ENCODE data around the gene TIMM8B.
A peak's percentile ranks its signal among the peaks of the same experiment; 100 is the strongest.

DNA sequence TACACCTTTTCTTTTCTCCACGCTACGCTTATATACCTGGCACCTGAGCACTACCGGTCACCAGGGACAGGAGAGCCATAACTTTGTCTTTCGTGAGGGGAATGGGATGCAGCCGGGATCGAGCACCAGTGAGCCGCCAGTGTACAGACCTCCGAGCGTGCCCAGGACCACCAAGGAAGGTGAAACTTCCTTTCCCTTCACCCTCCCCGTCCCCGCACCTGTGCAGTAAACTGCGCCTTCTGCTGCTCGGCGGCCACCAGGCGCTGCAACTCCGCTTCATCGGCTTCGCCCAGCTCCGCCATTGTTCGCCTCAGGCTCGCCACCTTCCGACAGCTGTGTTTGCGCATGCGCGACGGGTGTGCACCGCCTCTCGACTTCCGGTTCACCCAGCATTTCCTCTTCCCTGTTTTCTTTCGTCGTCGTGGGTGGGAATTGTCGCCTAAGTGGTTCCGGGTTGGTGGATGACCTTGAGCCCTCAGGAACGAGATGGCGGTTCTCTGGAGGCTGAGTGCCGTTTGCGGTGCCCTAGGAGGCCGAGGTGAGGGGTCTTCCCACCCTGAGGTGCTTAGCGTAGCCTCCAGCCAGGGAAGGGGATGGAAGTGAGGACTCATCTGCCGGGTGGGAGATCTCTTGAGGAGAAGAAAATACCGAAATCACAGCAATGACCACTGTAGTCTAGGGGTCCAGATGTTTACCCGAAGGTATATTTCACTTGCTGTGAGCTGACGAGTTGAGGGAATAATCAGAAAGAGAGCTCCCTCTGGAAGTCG lies at the start of gene TIMM8B, which contains the start of gene SDHD:
- TF ChIP-seq ZNF48 (tag by site-specific recombination; IDR thresholded peaks at IDR 0.05) (no peak), ZNF121 (tag by site-specific recombination; IDR thresholded peaks at IDR 0.05) (no peak), HOXA7 (CRISPR knock-in tag; IDR thresholded peaks at IDR 0.05; ENCODE audit: borderline replicate concordance) (no peak), CTCF (tag by site-specific recombination; IDR thresholded peaks at IDR 0.05) (peak; percentile 92), ZNF785 (tag by site-specific recombination; IDR thresholded peaks at IDR 0.05) (no peak), ZBTB7A (tag by site-specific recombination; IDR thresholded peaks at IDR 0.05; ENCODE audit: low read depth) (no peak), GLIS2 (tag by site-specific recombination; IDR thresholded peaks at IDR 0.05) (peak; percentile 69; the same call in 1 of the 2 replicates), TCF7L2 (IDR thresholded peaks at IDR 0.05; ENCODE audit: borderline replicate concordance, low read depth, low read length) (no peak), ZNF670 (tag by site-specific recombination; IDR thresholded peaks at IDR 0.05; ENCODE audit: low read depth) (no peak), ATF2 (tag by site-specific recombination; IDR thresholded peaks at IDR 0.05; ENCODE audit: low read depth) (no peak), ZNF623 (tag by site-specific recombination; IDR thresholded peaks at IDR 0.05) (no peak), ZNF423 (tag by site-specific recombination; IDR thresholded peaks at IDR 0.05) (peak; percentile 55; the same call in 1 of the 2 replicates)
- TF ChIP-seq, protein P1, sequence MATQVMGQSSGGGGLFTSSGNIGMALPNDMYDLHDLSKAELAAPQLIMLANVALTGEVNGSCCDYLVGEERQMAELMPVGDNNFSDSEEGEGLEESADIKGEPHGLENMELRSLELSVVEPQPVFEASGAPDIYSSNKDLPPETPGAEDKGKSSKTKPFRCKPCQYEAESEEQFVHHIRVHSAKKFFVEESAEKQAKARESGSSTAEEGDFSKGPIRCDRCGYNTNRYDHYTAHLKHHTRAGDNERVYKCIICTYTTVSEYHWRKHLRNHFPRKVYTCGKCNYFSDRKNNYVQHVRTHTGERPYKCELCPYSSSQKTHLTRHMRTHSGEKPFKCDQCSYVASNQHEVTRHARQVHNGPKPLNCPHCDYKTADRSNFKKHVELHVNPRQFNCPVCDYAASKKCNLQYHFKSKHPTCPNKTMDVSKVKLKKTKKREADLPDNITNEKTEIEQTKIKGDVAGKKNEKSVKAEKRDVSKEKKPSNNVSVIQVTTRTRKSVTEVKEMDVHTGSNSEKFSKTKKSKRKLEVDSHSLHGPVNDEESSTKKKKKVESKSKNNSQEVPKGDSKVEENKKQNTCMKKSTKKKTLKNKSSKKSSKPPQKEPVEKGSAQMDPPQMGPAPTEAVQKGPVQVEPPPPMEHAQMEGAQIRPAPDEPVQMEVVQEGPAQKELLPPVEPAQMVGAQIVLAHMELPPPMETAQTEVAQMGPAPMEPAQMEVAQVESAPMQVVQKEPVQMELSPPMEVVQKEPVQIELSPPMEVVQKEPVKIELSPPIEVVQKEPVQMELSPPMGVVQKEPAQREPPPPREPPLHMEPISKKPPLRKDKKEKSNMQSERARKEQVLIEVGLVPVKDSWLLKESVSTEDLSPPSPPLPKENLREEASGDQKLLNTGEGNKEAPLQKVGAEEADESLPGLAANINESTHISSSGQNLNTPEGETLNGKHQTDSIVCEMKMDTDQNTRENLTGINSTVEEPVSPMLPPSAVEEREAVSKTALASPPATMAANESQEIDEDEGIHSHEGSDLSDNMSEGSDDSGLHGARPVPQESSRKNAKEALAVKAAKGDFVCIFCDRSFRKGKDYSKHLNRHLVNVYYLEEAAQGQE (tag by site-specific recombination; IDR thresholded peaks at IDR 0.05), result no peak

Measured in HEK293 (cell line).